HG02610 (cell line): ENCODE measurements around the gene TLK1.
A peak's percentile ranks its signal among the peaks of the same experiment; 100 is the strongest.
"Not testable (repeated sequence)": the region's sequence is repeated elsewhere in the genome, so short reads cannot be mapped to it uniquely, and the experiment has no call there.

Experiments used
- ATAC-seq: cut with Tn5 transposase; IDR thresholded peaks from one replicate; pipeline ENCODE4 v1.9.1; 2021; ENCODE audit warnings: mild to moderate bottlenecking, moderate library complexity; ENCODE audit not compliant: unreplicated experiment

The TLK1 gene

DNA sequence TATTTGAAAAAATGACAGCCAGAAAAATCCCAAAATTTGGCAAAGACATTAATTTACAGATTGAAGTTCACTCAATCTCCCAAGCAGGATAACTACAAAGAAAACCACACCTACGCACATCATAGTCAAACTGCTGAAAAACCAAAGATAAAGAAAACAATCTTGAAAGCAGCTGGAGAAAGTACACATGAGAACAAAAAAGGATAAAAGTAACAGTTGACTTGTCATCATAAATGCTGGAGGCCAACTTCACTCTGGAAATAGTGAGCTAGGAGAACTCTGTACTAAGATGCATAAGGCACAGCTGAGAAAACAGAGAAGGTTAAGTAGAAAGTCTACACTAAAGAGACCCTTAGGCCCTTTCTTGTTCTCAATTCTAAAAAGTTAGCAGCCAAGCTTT, 73.1 kb downstream of the TLK1 start:
- ATAC-seq: no peak

GRCh38 chr2:171086352-171087290, 74.1 kb downstream of the TLK1 start:
- ATAC-seq: no peak

DNA sequence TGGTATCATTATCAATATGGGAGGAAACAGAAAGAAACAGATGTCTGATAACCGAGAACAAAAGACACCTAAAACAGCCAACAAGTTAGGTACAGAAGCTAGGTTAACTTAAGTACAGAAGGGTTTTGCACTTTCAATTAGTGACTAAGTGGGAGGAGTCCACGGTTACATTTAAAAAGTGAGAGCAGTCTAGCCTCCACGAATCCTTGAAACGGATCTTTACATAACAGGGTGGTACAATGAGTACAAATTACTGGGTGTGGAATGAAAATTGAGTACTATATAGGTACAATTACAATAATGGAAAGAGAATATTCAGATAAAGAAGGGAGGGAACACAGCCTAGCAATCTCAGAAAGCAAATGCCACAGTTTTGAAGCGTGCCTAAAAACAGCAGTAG, 76.6 kb downstream of the TLK1 start:
- ATAC-seq: no peak

DNA sequence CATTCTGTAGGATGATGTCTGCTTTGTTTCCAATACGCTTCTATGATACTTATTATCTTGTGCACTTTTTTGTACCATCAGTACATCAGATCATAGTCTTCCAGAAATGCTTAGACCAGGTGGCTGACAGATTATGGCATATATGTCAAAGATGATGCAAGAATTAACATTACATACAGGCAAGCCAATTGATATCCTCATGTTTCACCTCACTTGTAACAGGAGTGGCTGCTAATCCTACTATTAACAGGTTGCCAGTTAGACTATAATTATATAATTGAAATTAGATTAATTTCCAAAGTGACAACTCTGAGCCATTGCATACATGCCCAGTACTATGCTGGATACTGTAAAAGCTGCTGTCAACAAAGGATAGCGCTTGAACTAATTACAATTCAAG, 77.2 kb downstream of the TLK1 start:
- no peak for ATAC-seq

- ATAC-seq: no peak
Observed at GRCh38 chr2:171081649-171082111, 79.0 kb downstream of the TLK1 start.

DNA sequence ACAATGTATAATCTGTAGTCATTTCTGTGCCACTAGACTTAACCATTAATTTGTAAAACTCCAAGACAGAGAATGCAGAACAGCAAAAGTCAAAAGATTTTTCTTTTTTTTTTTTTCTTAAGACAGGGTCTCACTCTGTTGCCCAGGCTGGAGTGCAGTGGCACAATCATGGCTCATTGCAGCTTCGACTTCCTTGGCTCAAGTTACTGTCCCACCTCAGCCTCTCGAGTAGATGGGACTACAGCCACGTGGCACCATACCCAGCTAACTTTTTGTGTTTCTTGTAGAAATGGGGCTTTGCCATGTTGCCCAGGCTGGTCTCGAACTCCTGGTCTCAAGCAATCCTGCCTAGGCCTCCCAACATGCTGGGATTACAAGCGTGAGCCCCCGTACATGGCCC, 80.1 kb downstream of the TLK1 start:
- ATAC-seq: no peak

DNA sequence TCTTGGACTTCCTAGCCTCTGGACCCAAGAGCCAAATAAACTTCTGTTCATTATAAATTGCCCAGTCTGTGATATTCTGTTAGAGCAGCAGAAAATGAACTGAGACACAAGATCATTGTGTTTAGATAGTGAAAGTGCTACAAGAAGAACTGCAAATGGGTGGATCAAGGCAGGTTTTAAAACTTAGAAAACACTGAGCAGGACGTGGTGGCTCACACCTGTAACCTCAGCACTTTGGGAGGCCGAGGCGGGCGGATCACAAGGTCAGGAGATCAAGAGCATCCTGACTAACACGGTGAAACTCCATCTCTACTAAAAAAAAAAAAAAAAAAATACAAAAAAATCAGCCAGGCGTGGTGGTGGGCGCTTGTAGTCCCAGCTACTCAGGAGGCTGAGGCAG, 84.3 kb downstream of the TLK1 start:
- ATAC-seq: not testable (repeated sequence)

DNA sequence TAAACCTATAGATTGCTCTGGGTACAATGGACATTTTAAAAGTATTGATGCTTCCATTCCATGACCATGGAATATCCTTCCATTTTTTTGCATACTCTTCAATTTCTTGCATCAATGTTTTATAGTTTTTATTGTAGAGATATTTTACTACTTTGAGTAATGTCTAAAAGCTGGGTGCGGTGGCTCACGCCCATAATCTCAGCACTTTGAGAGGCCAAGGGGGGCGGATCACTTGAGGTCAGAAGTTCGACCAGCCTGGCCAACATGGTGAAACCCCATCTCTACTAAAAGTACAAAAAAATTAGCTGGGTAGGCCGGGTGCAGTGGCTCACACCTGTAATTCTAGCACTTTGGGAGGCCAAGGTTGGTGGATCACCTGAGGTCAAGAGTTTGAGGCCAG, 88.5 kb downstream of the TLK1 start:
- no peak for ATAC-seq

DNA sequence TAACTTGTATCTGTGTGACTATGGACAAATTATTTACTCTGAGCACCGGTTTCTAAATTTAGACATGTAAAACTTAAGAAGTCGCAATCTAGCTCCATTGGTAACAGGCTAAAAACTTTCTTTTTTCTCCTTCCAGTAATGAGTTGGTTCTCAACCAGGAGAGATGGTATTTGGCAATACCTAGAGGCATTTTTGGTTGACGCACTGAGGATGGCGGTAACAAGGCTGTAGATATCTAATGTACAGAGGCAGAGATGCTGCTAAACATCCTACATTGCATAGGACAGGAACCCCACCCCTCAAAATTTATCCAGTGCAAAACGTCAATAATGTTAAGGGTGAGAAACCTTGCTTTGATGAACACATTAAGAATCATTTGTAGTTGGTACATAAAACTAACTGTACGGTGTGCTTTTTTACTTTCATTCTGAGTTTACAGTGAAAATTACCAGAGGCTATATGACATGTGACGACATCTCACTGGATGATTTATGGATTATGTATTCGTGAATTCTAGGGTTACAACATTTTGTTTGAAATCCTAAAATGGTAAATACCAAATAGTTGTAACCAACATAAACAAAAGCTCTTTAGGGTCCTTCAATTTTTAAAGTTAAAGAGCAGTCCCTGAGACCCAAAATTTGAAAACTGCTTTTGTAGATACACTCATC, 91.3 kb downstream of the TLK1 start:
- no peak for ATAC-seq

DNA sequence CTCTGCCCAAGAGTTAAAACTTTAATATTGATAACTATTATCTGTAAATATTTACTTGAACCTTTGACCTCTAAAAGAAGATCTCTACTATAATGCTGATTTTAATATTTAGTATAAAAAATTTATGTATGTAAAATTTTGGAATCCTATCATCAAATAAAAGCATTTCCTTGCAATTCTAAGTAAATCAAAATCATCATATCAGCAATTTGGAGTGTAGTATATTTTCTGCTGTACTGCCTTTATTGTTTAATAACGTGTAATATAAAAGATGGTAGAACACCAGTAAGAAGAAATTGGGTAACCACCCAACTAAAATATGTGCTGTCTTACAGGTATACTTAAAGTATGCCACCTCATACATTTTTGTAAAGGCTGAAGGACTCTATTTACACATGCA, 94.6 kb downstream of the TLK1 start:
- no peak for ATAC-seq

- ATAC-seq: no peak
Observed at GRCh38 chr2:171057575-171057974, 103.1 kb downstream of the TLK1 start.

DNA sequence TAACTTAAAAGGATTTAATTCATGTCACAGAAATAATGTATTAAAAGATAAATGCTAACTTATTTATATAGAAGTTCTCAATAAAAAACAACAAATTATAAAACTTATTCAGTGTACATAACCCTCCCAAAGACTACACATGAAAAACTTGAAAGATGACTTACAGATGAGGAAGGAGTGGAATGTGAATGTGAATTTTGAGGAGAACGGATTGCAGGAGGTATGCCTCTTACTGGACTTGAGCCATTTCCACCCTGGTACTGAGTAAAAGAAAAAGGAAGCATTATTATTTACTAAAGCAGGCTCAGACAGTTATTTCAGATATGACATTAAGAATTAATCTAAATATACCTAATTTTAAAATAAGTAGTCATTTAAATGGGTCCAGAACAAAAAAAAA, 104.4 kb downstream of the TLK1 start:
- ATAC-seq: no peak

- no peak for ATAC-seq
Observed at GRCh38 chr2:171049691-171050090, 111.0 kb downstream of the TLK1 start.

DNA sequence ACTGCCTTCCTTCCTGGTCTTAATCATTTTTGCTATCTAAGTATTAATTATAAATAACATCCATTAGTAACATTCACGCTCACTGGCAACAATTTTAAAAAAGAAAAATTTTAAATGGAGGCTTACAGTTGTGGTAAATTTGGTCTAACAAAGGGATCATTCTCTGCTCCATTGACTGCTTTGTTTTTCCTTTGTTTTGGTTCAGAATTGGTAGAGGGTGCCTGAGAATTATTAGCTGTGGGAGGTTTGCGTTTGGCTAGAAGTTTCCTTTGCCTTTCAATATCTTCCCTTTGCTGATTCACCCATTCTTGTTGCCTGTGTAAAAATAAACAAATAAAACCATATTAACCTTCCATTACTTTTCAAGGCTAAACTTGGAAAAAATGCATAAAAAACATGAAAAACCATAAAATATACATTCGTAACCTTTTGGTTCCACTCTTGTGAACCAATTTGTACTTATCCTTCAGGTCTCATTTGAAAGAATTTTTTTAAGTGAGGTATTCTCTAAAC, 114.6 kb downstream of the TLK1 start:
- ATAC-seq: no peak

GRCh38 chr2:171044416-171044815, 116.3 kb downstream of the TLK1 start:
- ATAC-seq: no peak

GRCh38 chr2:171042253-171042969, 118.3 kb downstream of the TLK1 start:
- no peak for ATAC-seq

- ATAC-seq: no peak
Observed at GRCh38 chr2:171036532-171036931, 124.2 kb downstream of the TLK1 start.

DNA sequence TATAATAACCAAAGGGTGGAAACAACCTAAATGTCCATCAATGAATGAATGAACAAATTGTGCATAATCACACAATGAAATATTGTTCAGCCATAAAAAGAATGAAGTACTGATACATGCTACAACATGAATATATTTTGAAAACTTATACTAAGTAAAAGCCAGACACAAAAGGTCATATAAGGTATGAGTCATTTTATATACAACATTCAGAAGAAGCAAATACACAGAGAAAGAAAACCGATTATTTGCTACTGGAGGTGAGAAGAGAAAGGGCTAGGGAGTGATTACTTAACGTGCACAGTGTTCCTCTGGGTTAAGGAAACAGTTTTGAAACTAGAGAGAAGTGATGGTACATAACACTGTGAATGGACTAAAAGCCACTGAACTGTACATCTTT, 126.4 kb downstream of the TLK1 start:
- ATAC-seq: no peak

DNA sequence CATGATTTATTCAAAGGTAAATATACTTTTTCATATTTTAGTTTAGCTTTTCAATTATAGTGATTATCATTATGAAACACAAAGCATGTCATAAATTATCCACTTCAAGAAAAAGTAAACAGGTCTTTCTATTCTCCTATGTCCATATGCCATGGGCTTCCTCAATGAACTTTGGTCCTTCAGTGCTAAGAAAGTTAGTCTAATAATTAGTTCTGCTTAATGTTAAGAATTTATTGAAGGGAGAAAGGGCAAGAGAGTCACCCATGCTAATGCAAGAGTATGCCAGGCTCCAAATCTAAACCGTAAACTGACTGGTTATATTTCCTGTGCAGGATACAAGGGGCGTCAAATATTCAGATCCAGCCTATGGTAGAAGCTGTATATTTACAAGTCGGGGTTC, 135.5 kb downstream of the TLK1 start:
- ATAC-seq: no peak

DNA sequence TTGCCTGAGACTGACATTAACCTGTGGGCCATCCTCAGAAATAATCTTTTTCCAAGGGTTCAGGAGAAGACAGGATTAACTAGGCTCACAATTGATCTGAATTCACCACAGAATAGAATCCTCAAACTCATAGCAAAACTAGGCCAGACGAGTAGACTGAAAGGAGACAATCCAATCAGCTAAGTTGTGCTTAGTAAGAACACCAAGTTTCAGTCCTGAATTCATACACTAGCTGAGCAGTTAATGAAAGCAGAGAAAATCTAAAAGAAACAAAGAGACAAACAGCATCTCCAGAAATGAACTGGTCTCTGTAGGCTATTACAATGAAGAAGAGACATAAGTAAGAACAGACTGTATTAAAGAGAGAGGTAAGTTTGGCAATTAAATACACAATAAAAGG, 142.2 kb downstream of the TLK1 start:
- ATAC-seq: peak; percentile 93

GRCh38 chr2:171016125-171016524, 144.6 kb downstream of the TLK1 start:
- ATAC-seq: no peak
